Thoracic aorta (tissue), 2 donors: Measurements from ENCODE around the gene PLCL2. TPM values are rescaled to one million over a fixed set of nuclear protein-coding genes. Genes with fewer than 3 reads are reported as not detected.

Experiments used
- ATAC-seq: fragments of 150-250 bp; one replicate; pipeline ENCODE4 v1.8.0; 2017; ENCODE audit warnings: low read depth; ENCODE audit not compliant: insufficient number of reproducible peaks, low FRiP score
- DNase-seq: peaks from one replicate; pipeline ENCODE4 v3.0.0-alpha.2; 2020; ENCODE audit warnings: low spot score
- H3K27ac ChIP-seq, 2 donors: fragments of 200-600 bp; sonication (generic); 1 replicate in 1 of 2; 2 replicates in 1 of 2; pipeline ENCODE4 v1.5.1; 2016; ENCODE audit warnings: mild to moderate bottlenecking in 2 of 2, moderate library complexity in 2 of 2
- H3K27me3 ChIP-seq: fragments of 200-600 bp; sonication (generic); replicated peaks from 2 replicates; pipeline ENCODE4 v1.6.0; 2016; ENCODE audit warnings: mild to moderate bottlenecking; ENCODE audit not compliant: insufficient read depth
- H3K36me3 ChIP-seq: fragments of 200-600 bp; sonication (generic); one replicate; pipeline ENCODE4 v1.5.1; 2016
- H3K4me1 ChIP-seq, 2 donors: fragments of 200-600 bp; sonication (generic); 1 replicate in 1 of 2; 2 replicates in 1 of 2; pipeline versions ENCODE4 v1.5.1 to v1.6.0; 2016; ENCODE audit warnings: low read depth in 2 of 2, mild to moderate bottlenecking in 1 of 2; ENCODE audit not compliant: control insufficient read depth in 1 of 2
- H3K4me3 ChIP-seq: fragments of 200-600 bp; sonication (generic); 2 replicates; pipeline ENCODE4 v1.5.1; 2016; ENCODE audit warnings: mild to moderate bottlenecking
- H3K9me3 ChIP-seq: fragments of 200-600 bp; sonication (generic); 2 replicates; pipeline ENCODE4 v1.5.1; 2016
- total RNA-seq, 2 donors: library from RNA; depleted of rRNA; stranded (reverse); fragments of >200 nt; gene quantifications; one replicate each; pipeline versions ENCODE4 v1.1.0 to v1.2.3, GENCODE V29; 2016
- TF ChIP-seq, protein P1 (sequence below): fragments of 200-600 bp; sonication (generic); IDR thresholded peaks from one replicate; pipeline ENCODE4 v1.5.1; 2019; ENCODE audit warnings: antibody characterized with exemption

PLCL2 gene
- total RNA-seq, 2 donors from 2014 or later: 6.9 to 17.1 TPM

DNA sequence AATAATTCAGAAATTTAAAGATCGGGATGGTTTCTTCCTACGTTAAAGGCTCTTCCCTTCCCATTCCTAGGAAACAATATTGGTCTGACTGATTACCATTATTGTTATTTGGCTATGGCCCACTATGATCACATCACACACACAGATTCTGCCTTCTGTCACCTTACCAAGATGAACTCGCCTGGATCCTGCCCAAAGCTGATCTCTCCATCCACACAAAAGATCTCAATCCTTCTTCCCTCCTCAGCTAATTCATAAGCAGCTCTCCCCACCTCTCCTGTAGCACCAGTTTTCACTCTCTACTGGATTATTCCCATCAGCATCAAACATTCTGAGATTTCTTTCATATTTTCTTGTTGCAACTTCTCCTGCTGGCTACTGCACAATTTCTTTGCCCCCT, 25.0 kb downstream of the PLCL2 start:
- DNase-seq (no peak), ATAC-seq (no peak)
- TF ChIP-seq, protein P1, sequence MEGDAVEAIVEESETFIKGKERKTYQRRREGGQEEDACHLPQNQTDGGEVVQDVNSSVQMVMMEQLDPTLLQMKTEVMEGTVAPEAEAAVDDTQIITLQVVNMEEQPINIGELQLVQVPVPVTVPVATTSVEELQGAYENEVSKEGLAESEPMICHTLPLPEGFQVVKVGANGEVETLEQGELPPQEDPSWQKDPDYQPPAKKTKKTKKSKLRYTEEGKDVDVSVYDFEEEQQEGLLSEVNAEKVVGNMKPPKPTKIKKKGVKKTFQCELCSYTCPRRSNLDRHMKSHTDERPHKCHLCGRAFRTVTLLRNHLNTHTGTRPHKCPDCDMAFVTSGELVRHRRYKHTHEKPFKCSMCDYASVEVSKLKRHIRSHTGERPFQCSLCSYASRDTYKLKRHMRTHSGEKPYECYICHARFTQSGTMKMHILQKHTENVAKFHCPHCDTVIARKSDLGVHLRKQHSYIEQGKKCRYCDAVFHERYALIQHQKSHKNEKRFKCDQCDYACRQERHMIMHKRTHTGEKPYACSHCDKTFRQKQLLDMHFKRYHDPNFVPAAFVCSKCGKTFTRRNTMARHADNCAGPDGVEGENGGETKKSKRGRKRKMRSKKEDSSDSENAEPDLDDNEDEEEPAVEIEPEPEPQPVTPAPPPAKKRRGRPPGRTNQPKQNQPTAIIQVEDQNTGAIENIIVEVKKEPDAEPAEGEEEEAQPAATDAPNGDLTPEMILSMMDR: no peak

DNA sequence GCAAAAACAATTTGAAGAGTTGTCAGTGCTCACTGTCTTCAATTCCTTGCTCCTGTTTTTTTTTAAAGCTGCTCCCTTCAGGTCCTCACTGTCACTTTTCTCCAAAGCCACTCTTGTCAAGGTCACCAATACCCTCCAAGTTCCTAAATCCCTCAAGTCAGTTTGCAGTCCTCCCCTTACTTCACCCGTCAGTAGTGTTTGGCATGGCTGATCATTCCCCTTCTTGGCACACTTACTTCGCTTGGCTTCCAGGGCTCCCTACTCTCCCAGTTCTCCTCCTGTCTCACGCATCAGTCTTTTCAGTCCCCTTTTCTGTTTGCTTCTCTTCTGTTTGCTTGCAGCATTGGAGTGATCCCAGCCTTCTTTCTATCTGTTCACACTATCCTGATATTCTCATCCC, 25.5 kb downstream of the PLCL2 start:
- Histone ChIP-seq H3K4me1 (peaks cover 15 to 40% of the 10 kb centered on the region in 2 donors), H3K36me3 (no peaks in the 10 kb centered on the region), H3K4me3 (no peak overlapping the region), H3K9me3 (no peaks in the 10 kb centered on the region), H3K27me3 (no peaks in the 10 kb centered on the region), H3K27ac (no peak overlapping the region)
- TF ChIP-seq, protein P1: no peak
- DNase-seq (no peak), ATAC-seq (no peak)

More for the DNA sequence above, 25.0 kb downstream of the PLCL2 start:
- Histone ChIP-seq H3K4me1 (peaks cover 15 to 40% of the 10 kb centered on the region in 2 donors), H3K27me3 (no peaks in the 10 kb centered on the region), H3K9me3 (no peaks in the 10 kb centered on the region), H3K4me3 (no peak overlapping the region), H3K36me3 (no peaks in the 10 kb centered on the region), H3K27ac (no peak overlapping the region)

DNA sequence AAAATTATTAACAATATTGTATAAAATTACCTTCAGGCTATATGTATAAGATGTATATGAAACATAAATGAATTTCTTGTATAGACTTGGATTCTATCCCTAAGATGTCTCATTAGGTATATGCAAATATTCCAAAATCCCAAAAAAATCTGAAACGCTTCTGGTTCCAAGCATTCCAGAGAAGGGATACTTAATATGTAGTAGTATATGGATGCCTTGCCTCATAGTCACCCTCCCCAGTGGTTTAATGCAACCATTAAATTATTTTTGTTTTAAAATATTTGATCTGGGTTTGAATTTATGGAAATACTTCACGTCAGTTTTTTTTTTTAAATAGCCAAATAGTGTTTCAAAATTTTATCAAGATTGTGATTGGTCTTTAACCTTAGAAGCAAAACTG, 27.2 kb downstream of the PLCL2 start:
- DNase-seq (no peak), ATAC-seq (no peak)
- Histone ChIP-seq H3K36me3 (no peaks in the 10 kb centered on the region), H3K27ac (no peak overlapping the region), H3K27me3 (no peaks in the 10 kb centered on the region), H3K4me3 (no peak overlapping the region), H3K4me1 (peaks cover 15 to 32% of the 10 kb centered on the region in 2 donors), H3K9me3 (no peaks in the 10 kb centered on the region)
- TF ChIP-seq, protein P1: no peak

DNA sequence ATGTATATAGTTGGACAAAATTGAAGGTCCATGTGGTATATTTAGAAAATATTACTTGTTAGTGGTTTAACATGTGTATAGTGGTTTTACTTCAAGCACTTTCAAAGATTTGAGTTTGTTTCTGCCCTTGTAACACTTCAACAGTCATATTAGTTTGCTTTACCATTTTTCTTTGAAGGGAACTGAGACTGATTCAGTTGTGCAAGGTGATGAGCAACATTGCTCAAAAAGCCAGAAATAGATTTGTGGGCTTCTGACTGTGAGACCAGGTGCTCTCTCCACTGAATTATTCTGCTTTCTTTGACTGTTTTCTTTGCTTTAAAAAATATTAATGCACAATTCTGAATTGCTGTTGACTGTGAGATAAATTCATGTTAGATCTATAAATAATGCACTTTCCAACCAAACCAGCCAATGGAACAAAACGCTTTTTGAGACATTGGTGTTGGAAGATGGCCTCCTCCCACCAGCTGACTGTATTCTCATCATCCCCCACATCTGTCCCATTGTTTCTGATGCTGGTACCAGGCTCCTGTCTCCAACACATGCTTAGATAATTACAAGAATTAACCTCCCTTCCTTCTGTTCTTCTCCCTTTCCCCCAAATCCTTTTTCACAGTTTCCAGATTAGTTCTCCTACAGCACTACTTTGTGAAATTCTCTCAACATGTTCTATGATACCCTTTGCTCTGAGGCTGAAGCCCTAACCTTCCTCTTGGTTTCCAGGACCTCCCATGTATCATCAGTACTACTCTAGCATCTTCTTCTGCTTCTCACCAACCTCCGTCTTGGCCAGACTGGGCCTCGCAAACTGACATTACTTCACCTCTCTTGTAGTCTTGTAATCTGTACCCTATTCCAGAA, 27.9 kb downstream of the PLCL2 start:
- H3K4me3 ChIP-seq: no peak overlapping the region
- H3K27ac ChIP-seq: no peak overlapping the region
- DNase-seq (no peak), ATAC-seq (no peak)
- H3K9me3 ChIP-seq: no peaks in the 10 kb centered on the region
- H3K27me3 ChIP-seq: no peaks in the 10 kb centered on the region
- TF ChIP-seq, protein P1: no peak
- no peaks in the 10 kb centered on the region for H3K36me3 ChIP-seq
- H3K4me1 ChIP-seq: peaks cover 9 to 25% of the 10 kb centered on the region in 2 donors

DNA sequence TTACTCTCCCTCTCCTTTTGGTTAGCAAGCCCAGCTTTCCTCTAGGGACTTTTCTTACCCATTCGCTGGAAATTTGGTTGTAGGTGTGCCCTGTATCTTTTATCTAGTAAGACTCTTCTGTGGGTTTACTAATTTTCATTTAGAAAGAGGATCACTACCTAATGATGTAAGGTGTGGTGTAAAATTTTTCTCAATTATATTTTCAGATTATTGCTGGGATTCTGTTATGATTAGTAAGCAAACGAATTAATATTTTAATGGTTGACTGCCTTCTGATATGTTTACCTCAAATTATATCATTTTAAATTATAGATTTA, 28.5 kb downstream of the PLCL2 start:
- peaks cover 3 to 19% of the 10 kb centered on the region in 2 donors for H3K4me1 ChIP-seq

More for the DNA sequence above, 28.5 kb downstream of the PLCL2 start:
- no peak for DNase-seq
- Histone ChIP-seq H3K27ac (no peak overlapping the region), H3K27me3 (no peaks in the 10 kb centered on the region), H3K9me3 (no peaks in the 10 kb centered on the region), H3K4me3 (no peak overlapping the region), H3K36me3 (no peaks in the 10 kb centered on the region)
- ATAC-seq: no peak
- TF ChIP-seq, protein P1: no peak
